GM23248 (cell line): ENCODE measurements around the gene NCBP3. TPM values are rescaled to one million over a fixed set of nuclear protein-coding genes. Genes with fewer than 3 reads are reported as not detected.
A peak's percentile ranks its signal among the peaks of the same experiment; 100 is the strongest.

Experiments
- DNase-seq: peaks from one replicate; pipeline ENCODE4 v3.0.0-alpha.2; 2015
- H2AFZ ChIP-seq: fragments of 200-600 bp; sonication (generic); 2 replicates; pipeline ENCODE4 v1.6.1; 2016; ENCODE audit warnings: antibody characterized with exemption
- H3F3A ChIP-seq: fragments of 200-600 bp; sonication (generic); 2 replicates; pipeline ENCODE4 v1.6.1; 2016; ENCODE audit warnings: mild to moderate bottlenecking, antibody characterized with exemption, mixed run types; ENCODE audit not compliant: insufficient read depth
- H3K27ac ChIP-seq: fragments of 200-600 bp; sonication (generic); 2 replicates; pipeline ENCODE4 v1.5.1; 2016; ENCODE audit warnings: mild to moderate bottlenecking
- H3K27me3 ChIP-seq: fragments of 200-600 bp; sonication (generic); replicated peaks from 2 replicates; pipeline ENCODE4 v1.6.1; 2016; ENCODE audit warnings: mild to moderate bottlenecking; ENCODE audit not compliant: insufficient read depth
- H3K36me3 ChIP-seq: fragments of 200-600 bp; sonication (generic); 2 replicates; pipeline ENCODE4 v1.6.1; 2016; ENCODE audit warnings: low read depth, mild to moderate bottlenecking
- H3K4me1 ChIP-seq: fragments of 200-600 bp; sonication (generic); 2 replicates; pipeline ENCODE4 v1.6.1; 2016; ENCODE audit warnings: mild to moderate bottlenecking; ENCODE audit not compliant: insufficient read depth
- H3K4me2 ChIP-seq: fragments of 200-600 bp; sonication (generic); one replicate; pipeline ENCODE4 v1.6.1; 2016; ENCODE audit warnings: mild to moderate bottlenecking; ENCODE audit not compliant: unreplicated experiment
- H3K4me3 ChIP-seq: fragments of 200-600 bp; sonication (generic); 2 replicates; pipeline ENCODE4 v1.5.1; 2016; ENCODE audit warnings: mild to moderate bottlenecking
- H3K79me2 ChIP-seq: fragments of 200-600 bp; sonication (generic); 2 replicates; pipeline ENCODE4 v1.6.1; 2016; ENCODE audit warnings: mild to moderate bottlenecking; ENCODE audit not compliant: insufficient read depth
- H3K9ac ChIP-seq: fragments of 200-600 bp; sonication (generic); 2 replicates; pipeline ENCODE4 v1.6.1; 2016; ENCODE audit warnings: mild to moderate bottlenecking
- H3K9me2 ChIP-seq: fragments of 200-600 bp; sonication (generic); 2 replicates; pipeline ENCODE4 v1.6.1; 2016; ENCODE audit warnings: mixed run types, mild to moderate bottlenecking, moderate library complexity; ENCODE audit not compliant: insufficient read depth
- H3K9me3 ChIP-seq: fragments of 200-600 bp; sonication (generic); one replicate; pipeline ENCODE4 v1.6.1; 2017; ENCODE audit warnings: low read depth
- H4K20me1 ChIP-seq: fragments of 200-600 bp; sonication (generic); 2 replicates; pipeline ENCODE4 v1.6.0; 2016; ENCODE audit not compliant: insufficient read depth
- EZH2 ChIP-seq: fragments of 200-600 bp; sonication (generic); IDR thresholded peaks from 2 replicates; pipeline ENCODE4 v1.6.1; 2018; ENCODE audit warnings: antibody characterized with exemption, mild to moderate bottlenecking; ENCODE audit not compliant: insufficient read depth, poor library complexity, severe bottlenecking
- EZH2phosphoT487 ChIP-seq: fragments of 200-600 bp; sonication (generic); IDR thresholded peaks from 2 replicates; pipeline ENCODE4 v1.6.1; 2018; ENCODE audit warnings: antibody characterized with exemption, moderate library complexity, mild to moderate bottlenecking, low read depth; ENCODE audit not compliant: insufficient read depth
- WGBS, 2 experiments: methylation state at CpG; one replicate each; pipeline ENCODE4 v1.1.6; 2015 to 2017; ENCODE audit warnings: low lambda C conversion rate in 2 of 2, low coverage in 1 of 2; ENCODE audit errors: missing lambda C conversion rate in 2 of 2; 5-methylcytosine and 5-hydroxymethylcytosine counted together
- in situ Hi-C: fragments of 300-500 bp; cut with MboI; formaldehyde crosslinking; loops from 2 replicates; pipeline ENCODE4 v1.15.0; 2020
- polyA plus RNA-seq: library from polyadenylated mRNA; unstranded; fragments of >200 nt; fragmentation: Nextera tagmentation; extraction: Ambion mirVana; gene quantifications from 2 replicates; pipeline ENCODE4 v1.2.1, GENCODE V29; 2016
- total RNA-seq: library from RNA; depleted of rRNA; stranded (reverse); fragments of >200 nt; shearing (Covaris generic); gene quantifications from 2 replicates; pipeline ENCODE4 v1.2.3, GENCODE V29; 2014

Gene NCBP3
- total and polyA plus RNA-seq, 2 experiments from 2014 or later, result 16.6 to 20.1 TPM

DNA sequence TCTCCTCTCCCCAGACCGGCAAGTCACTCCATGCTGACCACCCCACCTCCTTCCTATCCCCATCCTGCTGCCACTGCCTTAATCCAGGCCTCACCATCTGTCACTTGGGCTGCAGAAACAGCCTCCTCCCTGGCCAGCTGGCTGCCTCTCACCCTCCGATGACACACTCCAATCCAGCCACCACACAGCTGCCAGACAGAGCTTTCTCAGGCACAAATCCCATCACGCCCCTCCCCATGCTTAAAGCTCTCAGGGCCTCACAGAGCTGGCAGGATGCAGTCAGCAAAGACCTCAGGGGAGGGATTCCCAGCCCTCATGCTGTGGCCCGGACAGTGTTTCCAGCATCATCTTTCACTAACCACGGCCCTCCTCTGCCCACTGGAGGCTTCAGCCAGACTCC lies 33.1 kb upstream of the NCBP3 start:
- H3F3A ChIP-seq, result no peaks in the 10 kb centered on the region
- H3K79me2 ChIP-seq, result no peaks in the 10 kb centered on the region
- no peak overlapping the region for H3K4me2 ChIP-seq
- no peak overlapping the region for H3K4me3 ChIP-seq
- peak overlapping the region; percentile 58 for H3K27ac ChIP-seq
- H3K9me2 ChIP-seq, result no peaks in the 10 kb centered on the region
- H4K20me1 ChIP-seq, result no peaks in the 10 kb centered on the region
- H2AFZ ChIP-seq, result no peak overlapping the region
- H3K9me3 ChIP-seq, result no peaks in the 10 kb centered on the region
- in situ Hi-C loops, result no loop called here
- H3K27me3 ChIP-seq, result no peaks in the 10 kb centered on the region
- WGBS, 2 experiments, result 32 to 44% methylated on average over 5 of the region's 5 CpGs
- peak overlapping the region; percentile 56 for H3K9ac ChIP-seq
- H3K36me3 ChIP-seq, result no peaks in the 10 kb centered on the region
- H3K4me1 ChIP-seq, result peaks cover 9% of the 10 kb centered on the region; the same call in 1 of the 2 replicates
- peak; percentile 85 for DNase-seq
- TF ChIP-seq EZH2, result no peak

GRCh38 chr17:3877220-3877619 lies 31.2 kb upstream of the NCBP3 start:
- H4K20me1 ChIP-seq, result no peaks in the 10 kb centered on the region
- 98 to 99% methylated on average over 8 of the region's 8 CpGs for WGBS, 2 experiments
- no peaks in the 10 kb centered on the region for H3K36me3 ChIP-seq

DNA sequence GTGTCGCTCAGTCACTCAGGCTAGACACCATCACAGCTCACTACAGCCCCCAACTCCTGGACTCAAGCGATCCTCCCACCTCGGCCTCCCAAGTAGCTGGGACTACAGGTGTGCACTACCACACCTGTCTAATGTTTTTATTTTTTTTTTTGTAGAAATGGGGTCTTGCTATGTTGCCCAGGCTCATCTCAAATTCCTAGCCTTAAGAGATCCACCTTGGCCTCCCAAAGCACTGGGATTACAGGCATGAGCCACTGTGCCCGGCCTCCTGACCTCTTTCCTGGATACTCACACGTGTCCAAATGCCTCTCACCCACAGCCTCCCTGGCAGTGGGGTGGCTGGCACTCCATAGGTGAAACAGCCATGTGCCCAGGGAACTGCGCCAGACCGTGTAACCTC lies 29.3 kb upstream of the NCBP3 start:
- Histone ChIP-seq H3K27ac (no peak overlapping the region), H3K4me1 (peaks cover 9% of the 10 kb centered on the region; the same call in 1 of the 2 replicates), H3K79me2 (no peaks in the 10 kb centered on the region), H3K4me3 (no peak overlapping the region), H3K9me3 (no peaks in the 10 kb centered on the region), H4K20me1 (no peaks in the 10 kb centered on the region), H3K27me3 (no peaks in the 10 kb centered on the region), H3F3A (no peaks in the 10 kb centered on the region), H3K4me2 (no peak overlapping the region), H2AFZ (no peak overlapping the region), H3K9ac (no peak overlapping the region), H3K36me3 (no peaks in the 10 kb centered on the region), H3K9me2 (no peaks in the 10 kb centered on the region)
- in situ Hi-C loops, result no loop called here
- TF ChIP-seq EZH2 (no peak), EZH2phosphoT487 (no peak)
- no peak for DNase-seq
- whole genome bisulfite sequencing, 2 experiments, result 88 to 90% methylated on average over 7 of the region's 7 CpGs

More at GRCh38 chr17:3877220-3877619, 31.2 kb upstream of the NCBP3 start:
- Histone ChIP-seq H3K79me2 (no peaks in the 10 kb centered on the region), H3K4me3 (no peak overlapping the region), H3K9ac (no peak overlapping the region), H3K27me3 (no peaks in the 10 kb centered on the region), H3K4me1 (peaks cover 9% of the 10 kb centered on the region; the same call in 1 of the 2 replicates), H3F3A (no peaks in the 10 kb centered on the region), H3K9me2 (no peaks in the 10 kb centered on the region), H3K4me2 (no peak overlapping the region), H3K9me3 (no peaks in the 10 kb centered on the region), H2AFZ (no peak overlapping the region), H3K27ac (no peak overlapping the region)
- TF ChIP-seq EZH2phosphoT487 (no peak), EZH2 (no peak)
- in situ Hi-C loops, result no loop called here
- no peak for DNase-seq

GRCh38 chr17:3873862-3874261 lies 27.8 kb upstream of the NCBP3 start:
- Histone ChIP-seq H3K4me3 (no peak overlapping the region), H3K27ac (no peak overlapping the region), H3K4me1 (no peaks in the 10 kb centered on the region), H2AFZ (no peak overlapping the region), H4K20me1 (no peaks in the 10 kb centered on the region), H3K9me2 (no peaks in the 10 kb centered on the region), H3K9me3 (no peaks in the 10 kb centered on the region), H3K79me2 (no peaks in the 10 kb centered on the region), H3K36me3 (no peaks in the 10 kb centered on the region), H3K9ac (no peak overlapping the region), H3K4me2 (no peak overlapping the region), H3K27me3 (no peaks in the 10 kb centered on the region), H3F3A (no peaks in the 10 kb centered on the region)
- WGBS, 2 experiments, result 94 to 97% methylated on average over 10 of the region's 10 CpGs
- TF ChIP-seq EZH2, result no peak
- no peak for TF ChIP-seq EZH2phosphoT487
- in situ Hi-C loops, result no loop called here
- no peak for DNase-seq

DNA sequence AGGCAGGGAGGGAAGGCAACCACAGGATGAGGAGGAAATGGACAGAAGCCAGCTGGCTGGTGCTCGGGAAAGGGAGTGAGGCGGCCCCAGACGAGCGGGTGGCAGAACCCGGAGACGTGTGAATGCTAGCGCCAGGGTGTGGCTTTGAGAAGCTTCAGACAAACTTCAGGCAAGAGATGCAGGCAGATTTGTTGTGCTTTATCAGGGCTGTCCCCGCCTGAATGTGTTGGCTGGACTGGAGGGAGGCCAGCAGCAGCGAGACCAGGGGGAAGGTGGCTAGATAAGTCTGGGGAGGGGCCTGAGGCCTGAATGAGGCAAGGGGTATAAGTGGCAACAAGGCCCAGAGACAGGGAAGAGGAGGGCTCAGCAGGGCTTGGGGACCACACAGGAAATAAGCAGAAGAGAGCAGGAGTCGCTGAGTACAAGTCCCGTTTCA lies 24.8 kb upstream of the NCBP3 start:
- Histone ChIP-seq H3K79me2 (no peaks in the 10 kb centered on the region), H3K9ac (no peak overlapping the region), H3K27me3 (no peaks in the 10 kb centered on the region), H3K4me1 (no peaks in the 10 kb centered on the region), H3K4me2 (no peak overlapping the region), H3K4me3 (no peak overlapping the region), H2AFZ (no peak overlapping the region), H3K9me2 (no peaks in the 10 kb centered on the region), H4K20me1 (no peaks in the 10 kb centered on the region), H3K27ac (no peak overlapping the region), H3K36me3 (no peaks in the 10 kb centered on the region), H3F3A (no peaks in the 10 kb centered on the region), H3K9me3 (no peaks in the 10 kb centered on the region)
- in situ Hi-C loops, result no loop called here
- TF ChIP-seq EZH2 (no peak), EZH2phosphoT487 (no peak)
- WGBS, 2 experiments, result 86 to 87% methylated on average over 11 of the region's 11 CpGs
- no peak for DNase-seq
